Ecto neural progenitor cell (in vitro differentiated cells): ENCODE data around the gene ENTREP3.

Source experiments
- DNase-seq: peaks from one replicate; pipeline ENCODE4 v3.0.0-alpha.2; 2018; ENCODE audit warnings: low spot score

The ENTREP3 gene

DNA sequence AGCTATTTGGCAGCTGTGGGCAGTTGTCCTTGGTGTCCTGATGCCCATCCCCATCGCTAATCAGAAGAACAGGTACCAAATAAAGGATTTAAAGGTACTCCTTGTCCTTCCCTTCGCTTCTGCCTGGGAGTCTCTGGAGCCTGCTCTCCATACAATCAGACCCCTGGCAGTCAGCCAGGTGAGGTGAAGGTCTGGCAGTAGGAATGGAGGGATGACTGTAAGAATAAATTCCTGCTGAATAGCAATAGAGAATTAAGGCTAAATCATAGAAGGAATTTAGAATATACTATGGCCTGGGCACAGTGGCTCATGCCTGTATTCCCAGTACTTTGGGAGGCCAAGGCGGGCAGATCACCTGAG, 56.8 kb downstream of the ENTREP3 start:
- DNase-seq, result no peak

DNA sequence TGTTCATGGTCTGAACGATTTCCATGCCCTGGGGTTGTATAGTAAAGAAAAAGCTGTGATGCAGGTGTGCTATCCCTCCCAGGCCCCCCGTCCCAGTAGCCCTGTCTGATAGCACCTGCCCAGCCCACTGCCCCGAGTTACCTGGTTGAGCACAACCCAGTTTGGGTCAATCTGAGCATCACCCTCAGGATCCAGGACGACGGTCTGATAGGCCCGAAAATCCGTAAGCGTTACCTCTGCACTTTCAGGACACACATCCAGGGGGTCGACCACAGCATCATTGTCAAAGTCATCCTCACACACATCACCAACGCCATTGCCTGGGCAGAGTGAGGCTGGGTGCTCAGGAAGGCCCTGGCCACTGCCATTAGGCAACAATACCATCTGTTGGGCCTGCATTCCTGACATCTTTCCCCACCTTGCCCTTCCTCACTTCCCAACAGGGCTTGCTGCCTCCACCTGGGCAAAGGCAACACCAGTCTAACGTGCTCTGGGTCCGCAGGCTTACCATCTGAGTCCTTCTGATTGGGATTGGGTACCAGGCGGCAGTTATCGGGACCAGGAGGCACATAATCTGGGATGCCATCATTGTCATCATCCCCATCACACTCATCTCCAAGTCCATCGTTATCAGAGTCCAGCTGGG, 57.3 kb downstream of the ENTREP3 start:
- DNase-seq, result no peak
